Measurements from ENCODE around the gene SORCS2. TPM values are rescaled to one million over a fixed set of nuclear protein-coding genes. Genes with fewer than 3 reads are reported as not detected.
A peak's percentile ranks its signal among the peaks of the same experiment; 100 is the strongest.

SORCS2 gene
- total and polyA plus RNA-seq, 2 of the 13 experiments (the other 11 are each of a cell fraction or from before 2014, with no cell fraction given) = 0.82 to 1.0 TPM

DNA sequence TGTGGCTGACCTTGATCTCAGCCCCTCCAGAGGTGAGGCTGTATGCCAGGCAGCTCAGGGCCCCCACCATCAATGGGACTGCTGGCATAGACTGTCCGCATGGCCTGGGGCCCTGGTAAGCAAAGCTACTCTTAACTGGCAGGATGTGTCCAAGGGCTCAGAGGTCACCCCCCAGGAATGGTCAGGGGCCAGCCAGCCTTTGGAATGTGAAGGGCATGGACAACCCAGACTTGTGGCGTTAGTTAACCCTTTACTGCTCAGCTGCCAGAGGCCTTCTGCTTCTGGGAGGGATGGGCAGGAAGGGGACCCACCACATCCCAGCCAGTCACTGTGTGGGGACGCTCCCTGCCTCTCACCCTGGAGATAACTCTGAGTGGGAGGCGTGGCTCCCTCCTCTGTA is 322.5 kb downstream of the SORCS2 start (continued):
- no peak for TF ChIP-seq RERE (CRISPR knock-in tag; IDR thresholded peaks at IDR 0.05; ENCODE audit: low read depth)
- peak; percentile 15; the same call in 1 of the 2 replicates for TF ChIP-seq TFAP4 (IDR thresholded peaks at IDR 0.05; ENCODE audit: borderline replicate concordance, low read depth)
- TF ChIP-seq TBX2 (CRISPR knock-in tag; IDR thresholded peaks at IDR 0.05; ENCODE audit: borderline replicate concordance) = 0 out of 2 replicates have a peak, but pooled peaks have one; percentile 16
- 0 out of 2 replicates have a peak, but pooled peaks have one; percentile 36 for TF ChIP-seq ZNF547 (CRISPR knock-in tag; IDR thresholded peaks at IDR 0.05)
- TF ChIP-seq NRL (CRISPR knock-in tag; IDR thresholded peaks at IDR 0.05; ENCODE audit: borderline replicate concordance) = peak; percentile 33; the same call in 1 of the 2 replicates
- TF ChIP-seq XRCC5 (optimal IDR thresholded peaks at IDR 0.05; ENCODE audit: low read length) = no peak
- peak; percentile 11; the same call in 1 of the 2 replicates for TF ChIP-seq ARID4A (CRISPR knock-in tag; IDR thresholded peaks at IDR 0.05; ENCODE audit: borderline replicate concordance)
- no peak for TF ChIP-seq HMGXB3 (CRISPR knock-in tag; IDR thresholded peaks at IDR 0.05; ENCODE audit: borderline replicate concordance)
